ENCODE data around the gene LSM14A.
"Not testable (repeated sequence)": the region's sequence is repeated elsewhere in the genome, so short reads cannot be mapped to it uniquely, and the experiment has no call there.

The LSM14A gene

GRCh38 chr19:34189199-34189916 lies 17.1 kb downstream of the LSM14A start:
- in situ Hi-C loops (cut with HindIII; ENCODE audit: low sequenced_read_pairs) = no loop called here

DNA sequence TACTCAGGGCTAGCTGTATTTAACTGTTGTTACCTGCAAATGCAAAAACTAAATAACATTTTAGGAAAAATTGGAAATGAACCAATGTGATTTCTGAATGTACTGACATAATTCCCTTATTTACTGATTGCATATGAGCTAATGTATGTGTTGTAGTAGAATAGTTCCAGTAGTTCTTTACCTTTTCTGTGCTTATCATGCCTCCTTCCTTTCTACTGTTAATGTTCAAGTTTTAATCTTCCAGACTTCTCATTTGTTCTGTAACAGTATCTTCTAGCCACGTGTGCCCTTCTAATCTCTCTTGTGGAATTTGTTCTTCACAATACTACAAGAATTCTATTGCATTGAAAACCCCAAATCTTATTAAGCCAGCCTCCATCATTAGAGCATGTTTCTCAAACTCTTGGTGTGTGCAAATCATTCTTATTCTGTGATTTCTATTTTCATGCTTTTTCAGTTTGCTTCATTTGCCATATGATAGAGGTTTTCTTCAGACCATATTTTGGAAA lies 17.7 kb downstream of the LSM14A start:
- in situ Hi-C loops (cut with HindIII; ENCODE audit: low sequenced_read_pairs) = no loop called here

DNA sequence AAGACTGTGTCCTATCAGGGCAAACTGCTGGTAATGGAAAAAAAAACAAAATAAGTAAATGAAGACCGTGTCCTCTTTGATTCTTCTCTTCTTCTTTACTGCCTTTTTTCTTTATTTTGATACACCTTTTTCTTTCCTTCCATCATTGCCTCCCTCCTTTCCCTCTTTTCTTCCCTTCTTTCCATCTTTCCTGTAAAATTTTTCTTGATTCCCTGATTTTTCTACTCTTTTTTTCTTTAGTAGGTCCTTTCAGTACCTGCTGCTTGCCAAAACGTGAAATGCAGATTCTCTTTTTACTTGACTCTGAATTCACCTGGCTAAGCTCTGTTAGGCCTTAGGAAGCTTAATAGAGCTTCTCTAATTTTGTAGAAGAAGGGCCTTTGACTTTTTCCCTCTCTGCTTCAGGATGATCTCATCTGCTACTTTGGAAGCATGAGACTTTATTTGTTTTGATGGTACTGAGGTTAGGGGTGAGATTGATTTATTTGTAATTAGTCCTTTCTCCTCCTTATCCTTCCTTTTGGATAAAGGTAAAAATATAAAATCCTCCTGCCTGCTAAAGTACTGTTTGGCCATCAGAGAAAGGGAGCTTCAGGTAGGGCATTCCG lies 19.2 kb downstream of the LSM14A start:
- in situ Hi-C loops (cut with HindIII; ENCODE audit: low sequenced_read_pairs) = no loop called here

DNA sequence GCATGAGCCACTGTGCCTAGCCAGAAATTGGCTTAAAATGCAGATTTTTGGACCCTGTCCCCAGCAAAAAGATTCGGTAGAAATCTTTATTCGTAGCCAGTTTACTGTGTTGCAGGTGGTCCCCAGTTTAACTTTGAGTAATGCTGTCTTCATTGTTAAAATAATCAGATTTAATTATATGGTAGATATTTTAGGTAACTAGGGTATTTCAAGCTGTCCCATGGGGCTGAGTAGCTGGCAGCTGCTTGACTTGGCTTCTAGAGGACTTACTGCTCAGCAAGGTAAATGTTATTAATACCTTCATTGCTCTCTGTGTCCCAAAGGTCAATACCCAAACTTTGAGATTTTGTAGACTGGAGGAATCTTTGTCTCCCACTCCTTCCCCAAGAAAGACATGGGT lies 21.1 kb downstream of the LSM14A start:
- in situ Hi-C loops (cut with HindIII; ENCODE audit: low sequenced_read_pairs) = no loop called here

- in situ Hi-C loops (cut with HindIII; ENCODE audit: low sequenced_read_pairs) = no loop called here
These were observed 21.6 kb downstream of the LSM14A start for GRCh38 chr19:34193876-34194275.

GRCh38 chr19:34201133-34201532 lies 28.8 kb downstream of the LSM14A start:
- in situ Hi-C loops (cut with HindIII; ENCODE audit: low sequenced_read_pairs) = no loop called here

DNA sequence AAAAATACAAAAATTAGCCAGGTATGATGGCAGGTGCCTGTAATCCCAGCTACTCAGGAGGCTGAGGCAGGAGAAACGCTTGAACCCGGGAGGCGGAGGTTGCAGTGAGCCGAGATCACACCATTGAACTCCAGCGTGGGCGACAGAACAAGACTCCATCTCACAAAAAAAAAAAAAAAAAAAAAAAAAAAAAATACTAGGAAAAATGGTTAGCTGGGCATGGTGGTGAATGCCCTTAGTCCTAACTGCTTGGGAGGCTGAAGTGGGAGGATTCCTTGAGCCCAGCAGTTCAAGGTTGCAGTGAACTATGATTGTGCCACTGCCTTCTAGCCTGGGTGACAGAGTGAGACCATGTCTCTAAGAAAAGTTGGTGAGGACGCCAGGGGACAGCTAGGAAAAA lies 33.0 kb downstream of the LSM14A start:
- in situ Hi-C loops (cut with HindIII; ENCODE audit: low sequenced_read_pairs) = not testable (repeated sequence)

GRCh38 chr19:34208291-34208884 lies 36.1 kb downstream of the LSM14A start:
- in situ Hi-C loops (cut with HindIII; ENCODE audit: low sequenced_read_pairs) = no loop called here

- in situ Hi-C loops (cut with HindIII; ENCODE audit: low sequenced_read_pairs) = no loop called here
These were observed 37.4 kb downstream of the LSM14A start for GRCh38 chr19:34209726-34210125.

GRCh38 chr19:34213283-34213682 lies 41.0 kb downstream of the LSM14A start:
- in situ Hi-C loops (cut with HindIII; ENCODE audit: low sequenced_read_pairs) = no loop called here

GRCh38 chr19:34214040-34214439 lies 41.7 kb downstream of the LSM14A start:
- in situ Hi-C loops (cut with HindIII; ENCODE audit: low sequenced_read_pairs) = no loop called here

DNA sequence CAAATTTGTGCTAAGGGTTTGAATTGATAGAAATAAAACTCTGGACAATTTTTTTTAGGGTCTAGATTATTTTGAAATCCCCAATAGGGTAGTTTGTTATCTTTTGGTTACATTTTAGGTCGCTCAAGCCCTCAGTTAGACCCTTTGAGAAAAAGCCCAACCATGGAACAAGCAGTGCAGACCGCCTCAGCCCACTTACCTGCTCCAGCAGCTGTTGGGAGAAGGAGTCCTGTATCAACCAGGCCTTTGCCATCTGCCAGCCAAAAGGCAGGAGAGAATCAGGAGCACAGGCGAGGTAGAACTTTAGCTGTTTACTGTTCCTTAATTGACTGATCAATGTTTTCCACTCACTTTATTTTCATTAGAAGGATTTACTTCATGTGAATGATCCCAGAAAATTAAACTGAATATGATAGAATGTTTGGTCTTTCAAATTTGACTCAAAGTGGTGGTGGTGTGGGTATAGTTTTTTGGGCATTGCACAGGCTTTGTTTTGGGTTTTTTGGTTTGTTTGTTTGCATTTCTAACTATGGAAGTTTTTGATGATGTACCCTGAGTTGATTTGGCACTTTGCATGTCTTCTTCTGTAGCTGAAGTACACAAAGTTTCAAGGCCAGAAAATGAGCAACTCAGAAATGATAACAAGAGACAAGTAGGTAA lies 42.8 kb downstream of the LSM14A start:
- in situ Hi-C loops (cut with HindIII; ENCODE audit: low sequenced_read_pairs) = no loop called here

GRCh38 chr19:34215666-34216038 lies 43.3 kb downstream of the LSM14A start:
- in situ Hi-C loops (cut with HindIII; ENCODE audit: low sequenced_read_pairs) = no loop called here

DNA sequence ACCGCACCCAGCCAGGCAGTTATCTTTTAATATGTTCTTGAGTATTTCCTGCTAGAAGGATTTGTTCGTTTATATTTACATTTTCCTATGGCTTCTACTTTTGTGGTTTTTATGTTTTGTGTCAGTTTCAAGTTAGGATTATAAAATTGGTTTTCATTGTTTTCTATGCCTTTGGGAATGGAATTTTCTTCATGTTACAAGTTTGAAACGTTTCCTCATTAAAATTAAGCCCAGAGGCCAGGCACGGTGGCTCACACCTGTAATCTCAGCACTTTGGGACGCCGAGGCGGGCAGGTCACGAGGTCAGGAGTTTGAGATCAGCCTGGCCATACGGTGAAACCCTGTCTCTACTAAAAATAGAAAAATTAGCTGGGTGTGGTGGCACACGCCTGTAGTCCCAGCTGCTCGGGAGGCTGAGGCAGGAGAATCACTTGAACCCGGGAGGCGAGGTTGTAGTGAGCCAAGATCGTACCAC lies 44.5 kb downstream of the LSM14A start:
- in situ Hi-C loops (cut with HindIII; ENCODE audit: low sequenced_read_pairs) = not testable (repeated sequence)

- in situ Hi-C loops (cut with HindIII; ENCODE audit: low sequenced_read_pairs) = no loop called here
These were observed 45.9 kb downstream of the LSM14A start for GRCh38 chr19:34217952-34218817.

DNA sequence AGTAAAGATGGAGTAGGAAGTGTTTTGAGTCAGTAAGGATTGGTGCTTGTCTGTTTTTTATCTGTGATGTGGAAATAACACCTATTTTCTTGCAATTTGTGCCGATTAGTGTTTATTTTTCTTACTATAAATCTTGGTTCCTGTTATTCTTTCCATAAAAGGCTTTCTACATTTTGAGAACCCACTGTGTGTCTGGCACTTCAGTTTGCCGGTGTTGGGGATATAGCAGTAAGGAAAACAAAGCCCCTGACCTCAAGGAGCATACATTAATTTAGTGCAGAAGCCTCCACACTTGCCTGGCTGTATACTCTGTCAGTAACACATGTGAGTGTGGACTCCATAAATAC lies 46.5 kb downstream of the LSM14A start:
- in situ Hi-C loops (cut with HindIII; ENCODE audit: low sequenced_read_pairs) = no loop called here

DNA sequence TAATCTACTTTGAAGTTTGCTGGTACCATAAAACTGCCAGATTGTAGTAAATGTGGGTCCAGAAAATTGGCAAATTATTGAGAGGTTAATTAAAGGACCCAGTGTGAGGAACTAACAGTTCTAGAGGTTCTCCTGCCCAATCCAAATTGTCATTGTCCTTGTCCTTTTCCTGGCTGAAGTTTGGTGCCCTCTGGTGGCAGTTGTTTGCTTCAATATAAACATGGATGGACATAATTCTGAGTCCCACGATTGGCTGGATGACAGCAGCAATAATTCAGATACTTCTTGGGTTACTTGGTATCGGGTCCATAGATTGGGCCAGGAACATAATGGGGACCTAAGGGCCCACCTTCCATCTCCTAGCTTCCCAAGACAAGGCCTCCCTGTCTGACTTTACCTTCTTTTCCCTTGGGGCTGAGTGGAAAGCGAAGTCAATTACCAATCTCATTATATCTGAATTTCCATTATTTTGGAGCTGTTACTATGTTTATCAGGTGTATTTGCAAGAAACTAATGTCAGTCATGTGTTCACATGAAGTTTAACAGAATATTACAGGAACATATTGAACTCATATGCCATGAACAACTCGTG lies 48.3 kb downstream of the LSM14A start:
- in situ Hi-C loops (cut with HindIII; ENCODE audit: low sequenced_read_pairs) = no loop called here

- in situ Hi-C loops (cut with HindIII; ENCODE audit: low sequenced_read_pairs) = no loop called here
These were observed 50.1 kb downstream of the LSM14A start for GRCh38 chr19:34222386-34222785.

DNA sequence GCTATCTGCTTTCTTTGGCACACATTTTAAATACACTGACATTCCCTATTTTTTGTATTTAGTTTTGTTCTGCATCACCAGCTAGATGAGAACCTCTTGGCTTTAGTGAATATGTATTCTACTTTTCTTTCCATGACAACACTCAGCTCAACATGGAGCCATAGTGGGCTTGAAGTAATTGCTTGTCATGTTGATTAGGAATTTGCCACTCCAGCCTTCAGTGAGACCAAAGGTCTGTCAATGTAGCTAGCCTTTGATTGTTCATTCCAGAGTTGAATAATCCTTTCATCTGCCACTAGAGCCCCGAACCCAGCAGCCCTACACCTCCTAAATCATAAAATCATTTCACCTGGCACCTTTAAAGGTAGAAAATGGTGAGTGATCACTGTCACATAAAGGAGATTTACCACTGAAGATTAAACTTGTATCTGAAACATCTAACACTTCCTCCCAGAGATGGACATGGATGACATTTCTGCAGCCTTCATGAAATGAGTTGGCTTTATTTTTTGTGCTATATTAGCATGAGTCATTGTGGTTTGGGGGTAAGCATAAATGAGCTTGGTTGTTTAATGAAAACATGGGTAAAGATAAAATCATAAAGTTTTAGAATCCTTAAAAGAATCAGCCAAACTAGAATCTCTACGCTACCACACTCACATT lies 52.8 kb downstream of the LSM14A start:
- in situ Hi-C loops (cut with HindIII; ENCODE audit: low sequenced_read_pairs) = no loop called here

DNA sequence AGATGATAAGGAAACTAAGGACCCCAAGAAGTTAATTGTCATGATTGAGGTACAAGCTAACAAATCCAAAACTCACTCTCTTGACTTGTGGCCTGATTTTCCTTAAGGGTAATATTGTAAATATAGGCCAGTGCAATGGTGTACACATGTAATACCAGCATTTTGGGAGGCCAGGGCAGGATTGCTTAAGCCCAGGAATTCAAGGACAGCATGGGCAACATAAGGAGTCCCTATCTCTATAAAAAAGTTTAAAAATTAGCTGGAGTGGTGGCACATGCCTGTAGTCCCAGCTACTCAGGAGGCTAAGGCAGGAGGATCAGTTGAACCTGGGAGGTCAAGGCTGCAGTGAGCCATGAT lies 53.3 kb downstream of the LSM14A start:
- in situ Hi-C loops (cut with HindIII; ENCODE audit: low sequenced_read_pairs) = no loop called here

Data from endothelial cell of hepatic sinusoid (primary cell).